SU-DHL-6 (cell line): Measurements from ENCODE around the gene TMEM247.

ENCODE experiments used
- H2AFZ ChIP-seq: fragments of 200-600 bp; sonication (generic); 2 replicates; pipeline ENCODE4 v1.6.1; 2014; ENCODE audit warnings: low read depth, mild to moderate bottlenecking, moderate library complexity, mixed read lengths, antibody characterized with exemption, low read length; ENCODE audit not compliant: severe bottlenecking
- H3F3A ChIP-seq: fragments of 200-600 bp; shearing (Covaris generic); 2 replicates; pipeline ENCODE4 v1.6.0; 2016; ENCODE audit warnings: antibody characterized with exemption, mild to moderate bottlenecking; ENCODE audit not compliant: insufficient read depth
- H3K27ac ChIP-seq: fragments of 200-600 bp; sonication (generic); 2 replicates; pipeline ENCODE4 v1.5.1; 2016; ENCODE audit warnings: low read depth, mild to moderate bottlenecking, low read length, moderate library complexity, mixed read lengths
- H3K27me3 ChIP-seq: fragments of 200-600 bp; sonication (generic), shearing (Covaris generic); 2 replicates; pipeline ENCODE4 v1.6.0; 2014; ENCODE audit warnings: mild to moderate bottlenecking, low read length
- H3K36me3 ChIP-seq: fragments of 200-600 bp; sonication (generic); 2 replicates; pipeline ENCODE4 v1.6.1; 2014; ENCODE audit warnings: mild to moderate bottlenecking, low read length, mixed read lengths
- H3K4me2 ChIP-seq: fragments of 300-600, 200-600 bp; shearing (Covaris generic), sonication (generic); 2 replicates; pipeline ENCODE4 v1.6.0; 2014; ENCODE audit warnings: low read length, low read depth, mild to moderate bottlenecking; ENCODE audit not compliant: poor library complexity, severe bottlenecking
- H3K4me3 ChIP-seq: fragments of 200-600 bp; sonication (generic); 2 replicates; pipeline ENCODE4 v1.5.1; 2014; ENCODE audit warnings: antibody characterized with exemption, low read length, mild to moderate bottlenecking, mixed read lengths; ENCODE audit not compliant: insufficient read depth, poor library complexity, severe bottlenecking
- H3K79me2 ChIP-seq: fragments of 200-600 bp; sonication (generic); 2 replicates; pipeline ENCODE4 v1.6.1; 2014; ENCODE audit warnings: mild to moderate bottlenecking, low read length, moderate library complexity; ENCODE audit not compliant: insufficient read depth
- H3K9ac ChIP-seq: fragments of 200-600 bp; sonication (generic); 2 replicates; pipeline ENCODE4 v1.7.0; 2014; ENCODE audit warnings: mild to moderate bottlenecking, low read length
- H3K9me2 ChIP-seq: fragments of 200-600 bp; sonication (generic); replicated peaks from 2 replicates; pipeline ENCODE4 v1.6.1; 2014; ENCODE audit warnings: low read length; ENCODE audit not compliant: insufficient read depth
- H3K9me3 ChIP-seq: fragments of 200-600 bp; sonication (generic); 2 replicates; pipeline ENCODE4 v1.6.1; 2014; ENCODE audit warnings: low read length, mixed read lengths; ENCODE audit not compliant: insufficient read depth
- H4K20me1 ChIP-seq: fragments of 200-600 bp; sonication (generic); 2 replicates; pipeline ENCODE4 v1.6.1; 2014; ENCODE audit warnings: low read depth, mild to moderate bottlenecking, antibody characterized with exemption, low read length, moderate library complexity, mixed read lengths
- CTCF ChIP-seq: fragments of 200-600 bp; sonication (generic); IDR thresholded peaks from one replicate; pipeline ENCODE4 v1.5.1; 2017; ENCODE audit warnings: antibody characterized with exemption, mild to moderate bottlenecking, low read length, moderate library complexity; ENCODE audit not compliant: insufficient read depth, poor library complexity, severe bottlenecking
- EZH2phosphoT487 ChIP-seq: fragments of 200-600 bp; sonication (generic), shearing (Covaris generic); conservative IDR thresholded peaks from 2 replicates; pipeline ENCODE4 v1.6.1; 2018; ENCODE audit warnings: mild to moderate bottlenecking, antibody characterized with exemption, low read length, moderate library complexity, mixed read lengths

Gene TMEM247

GRCh38 chr2:46439582-46439981, 39.8 kb upstream of the TMEM247 start:
- no peak overlapping the region for H3K4me3 ChIP-seq
- TF ChIP-seq EZH2phosphoT487 (no peak), CTCF (no peak)
- H3F3A ChIP-seq = no peaks in the 10 kb centered on the region
- no peaks in the 10 kb centered on the region for H3K9me2 ChIP-seq
- H3K27ac ChIP-seq = no peak overlapping the region
- H3K36me3 ChIP-seq = no peaks in the 10 kb centered on the region
- no peak overlapping the region for H3K9ac ChIP-seq
- H3K27me3 ChIP-seq = no peaks in the 10 kb centered on the region
- no peaks in the 10 kb centered on the region for H3K9me3 ChIP-seq
- no peaks in the 10 kb centered on the region for H3K79me2 ChIP-seq
- no peaks in the 10 kb centered on the region for H4K20me1 ChIP-seq
- no peak overlapping the region for H3K4me2 ChIP-seq
- no peak overlapping the region for H2AFZ ChIP-seq

- H3K36me3 ChIP-seq = no peaks in the 10 kb centered on the region
- H2AFZ ChIP-seq = no peak overlapping the region
- H4K20me1 ChIP-seq = no peaks in the 10 kb centered on the region
- H3F3A ChIP-seq = no peaks in the 10 kb centered on the region
- no peak overlapping the region for H3K4me3 ChIP-seq
- H3K9ac ChIP-seq = no peak overlapping the region
- no peak overlapping the region for H3K4me2 ChIP-seq
- H3K79me2 ChIP-seq = no peaks in the 10 kb centered on the region
- H3K9me3 ChIP-seq = no peaks in the 10 kb centered on the region
- H3K27ac ChIP-seq = no peak overlapping the region
- H3K27me3 ChIP-seq = no peaks in the 10 kb centered on the region
- TF ChIP-seq EZH2phosphoT487 (no peak), CTCF (no peak)
- H3K9me2 ChIP-seq = no peaks in the 10 kb centered on the region
These were observed 37.3 kb upstream of the TMEM247 start for GRCh38 chr2:46441838-46442712.

GRCh38 chr2:46444732-46445131, 34.6 kb upstream of the TMEM247 start:
- Histone ChIP-seq H3K36me3 (no peaks in the 10 kb centered on the region), H3K9me2 (no peaks in the 10 kb centered on the region), H3K9me3 (no peaks in the 10 kb centered on the region), H3K27me3 (no peaks in the 10 kb centered on the region), H3K79me2 (no peaks in the 10 kb centered on the region), H2AFZ (no peak overlapping the region), H3F3A (no peaks in the 10 kb centered on the region), H3K27ac (no peak overlapping the region), H3K4me2 (no peak overlapping the region), H3K4me3 (no peak overlapping the region), H4K20me1 (no peaks in the 10 kb centered on the region), H3K9ac (no peak overlapping the region)
- TF ChIP-seq CTCF (no peak), EZH2phosphoT487 (no peak)
